Left colon (tissue), 2 donors: Measurements from ENCODE around the gene SPAG17. TPM values are rescaled to one million over a fixed set of nuclear protein-coding genes. Genes with fewer than 3 reads are reported as not detected.
A peak's percentile ranks its signal among the peaks of the same experiment; 100 is the strongest.

Source experiments
- ATAC-seq: fragments of 200-7000 bp; cut with Tn5 transposase; one replicate; pipeline ENCODE4 v1.9.1; 2020; ENCODE audit warnings: mild to moderate bottlenecking, moderate library complexity
- DNase-seq, 2 donors: peaks; one replicate each; pipeline ENCODE4 v3.0.0-alpha.2; 2020
- intact Hi-C, 2 donors: fragments of 100-400 bp; cut with DNase I in 1 of 2; cut with micrococcal nuclease in 1 of 2; formaldehyde crosslinking; loops; one replicate each; pipeline versions ENCODE4 v1.11.2 to v1.14.0; 2022; cut with DNase I, micrococcal nuclease
- total RNA-seq, 2 donors: library from RNA; stranded (reverse); fragmentation: NEBNext Ultra II Directional; extraction: Animal tissue kit (Norgen Biotek cat#: 25700); gene quantifications; one replicate each; pipeline ENCODE4 v1.2.1, GENCODE V29; 2021
- donor health status: DM: no; HTN: no; CAD: no.
- donor health status: DM: yes; HTN: yes; CAD: no.

SPAG17 gene
- total RNA-seq, 2 donors from 2014 or later = not detected

DNA sequence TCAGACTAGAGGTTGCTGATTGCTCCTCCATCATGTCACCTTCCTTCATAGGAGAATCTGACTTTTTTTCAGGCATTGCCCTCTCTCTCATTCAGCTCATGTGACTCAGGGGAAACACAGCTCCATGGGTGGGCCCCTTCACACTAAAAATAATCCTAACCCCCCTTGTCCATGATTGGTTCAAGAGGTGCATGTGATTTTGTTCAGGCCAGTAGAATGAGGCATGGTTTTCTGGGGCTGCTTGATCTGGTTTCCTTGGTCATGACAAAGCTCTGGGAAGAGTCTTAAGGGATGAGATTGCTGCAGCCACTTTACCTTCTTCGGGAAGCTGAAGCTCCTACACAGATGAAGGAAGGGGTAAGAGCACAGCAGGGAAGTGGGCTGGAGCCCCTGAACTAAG is 56.3 kb downstream of the SPAG17 start:
- intact Hi-C loops = no loop called here
- DNase-seq (no peak), ATAC-seq (no peak)

DNA sequence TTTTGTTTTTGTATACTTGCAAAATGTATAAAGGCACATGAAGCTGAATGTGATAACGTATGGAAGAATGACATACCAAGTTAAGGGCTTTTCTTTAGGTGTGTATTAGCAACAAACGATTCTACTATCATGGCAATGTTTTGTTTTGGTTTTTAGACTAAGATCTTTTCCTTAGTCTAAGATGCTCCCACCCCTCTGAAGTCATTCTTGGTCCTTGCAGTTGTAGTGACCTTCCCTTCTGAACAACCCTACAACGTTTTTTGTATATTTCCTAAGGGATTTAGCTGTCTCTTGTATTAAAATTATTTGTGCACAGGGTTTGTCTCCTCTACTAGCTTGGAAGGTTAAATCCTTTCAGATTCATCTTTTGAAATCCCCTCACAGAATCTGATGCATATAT is 61.0 kb downstream of the SPAG17 start:
- no peak for DNase-seq
- intact Hi-C loops = no loop called here
- no peak for ATAC-seq

DNA sequence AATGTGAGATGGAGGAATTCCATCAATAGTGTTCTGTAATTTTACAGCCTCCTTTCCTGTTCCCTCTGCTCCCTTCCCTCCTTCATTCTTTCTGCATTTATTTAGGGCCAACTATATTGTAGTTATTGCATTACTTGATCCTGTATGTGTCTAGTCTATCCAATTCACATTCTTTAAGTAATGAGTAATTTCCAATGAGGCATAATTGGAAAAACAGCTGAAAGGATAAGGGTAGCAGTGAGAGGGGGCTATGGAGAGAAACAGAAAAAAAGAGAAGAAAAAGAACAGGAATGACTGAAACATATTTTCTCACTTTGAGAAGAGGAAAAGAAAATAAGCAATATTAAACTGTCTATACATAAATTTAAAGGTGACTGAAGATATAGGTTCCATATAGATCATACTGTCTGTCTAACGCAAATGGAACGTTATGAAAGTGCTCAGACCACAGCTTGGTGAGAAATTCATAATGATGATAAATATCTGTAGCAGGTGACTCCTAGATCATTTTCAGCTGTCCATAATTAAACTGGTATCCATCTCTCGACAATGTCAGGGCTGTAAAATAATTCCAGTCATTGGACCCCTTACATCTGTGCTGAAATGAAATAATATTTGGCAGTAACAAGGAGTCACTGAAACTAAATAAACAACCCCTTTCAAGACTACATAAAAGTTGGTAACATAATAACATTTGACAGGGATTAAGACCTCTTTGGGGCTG is 61.8 kb downstream of the SPAG17 start:
- DNase-seq (no peak), ATAC-seq (no peak)
- intact Hi-C loops = no loop called here

DNA sequence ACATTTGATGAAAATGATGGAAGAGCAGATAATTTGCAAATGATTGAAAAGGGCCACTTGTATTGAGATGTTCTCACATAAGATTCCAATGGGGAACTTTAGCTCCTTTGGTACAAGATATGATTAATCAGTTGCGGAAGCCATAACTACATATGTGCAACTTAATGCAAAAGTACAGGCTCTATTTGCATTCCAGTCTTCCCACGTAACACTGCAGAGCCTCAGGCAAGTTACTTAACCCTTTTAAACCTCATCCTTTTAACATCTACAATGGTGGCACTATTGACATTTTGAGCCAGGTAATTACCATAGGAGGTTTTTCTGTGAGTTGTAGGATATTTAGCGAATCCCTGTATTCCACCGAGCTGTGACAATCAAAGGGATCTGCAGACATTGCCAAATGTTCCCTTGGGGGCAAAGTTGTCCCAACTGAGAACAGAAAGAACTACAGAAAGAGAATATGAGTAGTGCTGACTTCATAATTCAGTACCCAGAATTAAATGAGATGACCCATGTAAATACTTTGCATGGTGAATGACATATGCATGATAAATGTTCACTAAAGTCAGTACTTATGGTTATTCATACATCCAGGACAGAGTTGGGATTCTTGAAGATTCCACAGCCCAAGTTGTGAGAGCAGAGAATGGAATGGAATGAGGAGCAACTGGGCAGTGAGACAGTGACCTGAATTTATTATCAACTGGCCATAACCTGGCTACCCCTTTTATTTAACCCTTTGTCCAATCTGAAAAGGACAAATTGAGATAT is 62.6 kb downstream of the SPAG17 start:
- no peak for DNase-seq
- ATAC-seq = no peak
- intact Hi-C loops = no loop called here

DNA sequence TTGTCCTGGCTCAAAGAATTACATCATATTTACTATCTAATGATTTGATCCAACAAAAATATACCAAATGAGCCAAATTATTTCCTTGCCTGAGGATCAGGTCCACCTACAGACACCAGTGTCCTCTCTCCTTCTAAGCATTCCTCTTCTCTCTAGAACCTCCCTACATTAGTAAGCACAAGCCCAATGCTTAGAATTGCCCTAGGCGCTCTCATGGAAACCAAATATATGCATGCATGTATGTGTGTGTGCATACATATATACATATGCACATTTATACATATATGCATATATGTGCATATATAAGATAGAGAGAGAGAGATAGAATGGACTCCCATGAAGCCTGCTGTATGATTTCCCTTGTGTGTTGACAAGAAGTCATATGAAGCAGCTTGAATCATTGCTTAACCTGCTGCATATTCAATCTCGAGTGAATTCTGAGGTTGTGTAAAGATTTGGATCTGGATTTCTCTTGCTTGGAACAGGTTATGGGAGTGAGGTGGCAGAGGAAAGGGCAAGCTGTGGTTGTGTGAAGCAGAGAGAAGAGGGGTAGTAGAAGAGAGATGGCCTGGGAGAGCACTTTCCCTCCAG is 66.1 kb downstream of the SPAG17 start:
- ATAC-seq (no peak), DNase-seq (no peak)
- intact Hi-C loops = no loop called here

DNA sequence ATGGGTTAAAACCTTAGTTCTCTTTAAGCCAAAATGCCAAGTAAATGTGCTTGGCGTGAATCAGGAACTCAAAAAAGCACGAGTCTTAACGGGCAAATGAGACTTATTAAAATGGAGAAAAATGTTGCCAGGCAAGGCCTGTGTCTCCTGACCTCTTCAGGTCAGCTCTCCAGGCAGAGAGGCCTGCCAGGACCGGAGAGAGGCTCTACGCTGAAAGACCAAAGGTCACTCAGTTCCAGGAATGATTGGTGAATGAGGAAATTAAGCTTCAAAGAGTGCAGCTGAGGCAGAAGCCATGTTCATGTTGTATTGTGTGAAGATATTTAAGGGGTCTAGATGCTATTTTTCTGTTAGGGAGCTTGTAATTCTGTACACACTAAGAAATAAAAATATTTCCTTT is 66.6 kb downstream of the SPAG17 start:
- ATAC-seq (peak; percentile 97), DNase-seq (peak; percentile 20 to 42)

DNA sequence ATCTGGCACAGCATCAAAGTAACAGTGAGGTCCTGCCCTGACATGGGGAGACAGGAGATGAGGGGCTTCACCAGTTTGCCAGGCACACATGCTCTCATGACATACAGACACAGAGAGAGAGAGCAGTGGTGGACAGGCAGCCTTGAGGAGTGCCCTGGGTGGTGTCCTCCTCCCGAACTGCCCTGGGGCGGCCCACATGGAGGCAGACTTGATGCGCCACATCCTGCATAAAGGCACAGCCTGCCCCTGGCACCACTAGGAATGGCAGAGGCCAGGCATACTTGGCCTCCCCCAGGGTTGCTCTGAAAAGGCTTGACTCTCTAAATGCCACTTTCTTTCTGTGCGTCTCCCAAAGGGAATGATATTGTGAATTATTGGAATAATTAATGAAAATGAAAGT is 67.5 kb downstream of the SPAG17 start:
- intact Hi-C loops = no loop called here
- peak; percentile 19 for ATAC-seq

More for the DNA sequence above, 66.6 kb downstream of the SPAG17 start:
- intact Hi-C loops = no loop called here

DNA sequence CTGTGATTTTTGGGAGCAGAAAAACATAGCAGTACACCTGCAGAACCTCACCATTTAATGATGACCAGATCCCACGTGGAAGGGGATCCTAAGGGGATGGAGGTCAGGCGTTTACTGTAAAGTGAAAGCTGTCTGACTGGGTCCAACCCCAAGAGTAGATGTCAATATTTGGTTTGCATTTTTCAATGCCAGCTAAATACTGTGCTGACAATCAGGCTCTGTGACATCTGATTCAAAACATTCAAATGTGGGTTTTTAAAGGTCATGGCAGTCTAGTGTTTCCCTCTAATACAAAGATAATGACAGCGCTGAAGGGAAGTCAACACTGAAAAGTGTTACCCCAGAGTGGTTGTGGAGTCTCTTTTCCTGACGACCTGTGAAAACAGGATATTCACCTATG is 68.1 kb downstream of the SPAG17 start:
- no peak for DNase-seq
- intact Hi-C loops = no loop called here
- ATAC-seq = peak; percentile 57

More for the DNA sequence above, 67.5 kb downstream of the SPAG17 start:
- DNase-seq = no peak

DNA sequence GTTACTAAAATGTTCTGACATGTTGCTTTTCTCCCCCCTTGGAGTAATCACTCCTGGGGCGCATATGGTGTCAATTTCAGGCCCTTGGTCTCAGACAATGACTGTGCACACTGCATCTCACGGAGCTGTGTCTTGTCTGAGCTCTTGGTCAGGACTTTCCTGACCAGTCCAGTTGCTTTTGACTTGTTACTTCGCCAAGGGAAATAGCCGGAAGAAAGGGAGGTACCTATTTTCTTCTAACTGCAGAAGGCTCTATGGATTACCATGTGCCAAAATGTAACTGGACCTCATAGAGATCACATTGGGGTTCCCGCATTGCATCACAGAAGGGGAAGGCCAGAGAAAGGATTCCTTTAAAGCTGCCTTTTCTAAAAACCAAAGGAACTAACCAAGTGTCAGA is 68.6 kb downstream of the SPAG17 start:
- ATAC-seq = no peak
- intact Hi-C loops = no loop called here
- no peak for DNase-seq

DNA sequence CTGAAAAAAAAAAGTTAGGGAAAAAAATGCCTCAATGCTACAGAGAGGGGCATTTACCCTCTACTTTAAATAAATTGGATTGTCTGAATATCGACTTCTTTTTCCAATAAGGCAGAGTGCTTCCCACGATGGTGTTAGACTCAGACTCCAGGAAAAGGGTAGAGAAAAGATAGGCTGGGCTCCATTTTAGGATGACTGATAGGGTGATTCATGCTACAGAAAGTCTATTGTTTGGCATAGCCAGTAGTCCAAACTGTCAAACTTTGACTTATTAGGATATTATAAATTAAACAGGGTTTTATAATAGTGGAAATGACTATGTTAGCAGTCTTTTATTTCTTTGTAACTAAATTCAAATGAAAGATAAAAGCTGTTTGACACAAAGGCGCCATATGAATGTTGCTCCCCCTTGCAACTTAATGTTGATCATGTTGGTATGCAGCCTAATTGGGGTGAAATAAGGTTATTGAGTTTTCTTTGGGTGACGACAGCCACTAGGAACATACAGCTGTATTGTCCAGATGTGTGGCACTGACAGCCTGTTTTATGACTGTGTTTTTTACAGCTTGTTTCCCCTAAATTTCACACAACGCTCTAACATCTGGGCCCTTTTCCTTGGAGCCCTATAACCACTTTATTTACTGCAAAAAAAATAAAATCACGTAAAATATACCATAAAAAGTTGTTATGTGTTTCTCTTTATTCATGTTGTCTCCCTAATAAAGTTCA is 69.3 kb downstream of the SPAG17 start:
- DNase-seq = no peak
- intact Hi-C loops = no loop called here
- no peak for ATAC-seq

DNA sequence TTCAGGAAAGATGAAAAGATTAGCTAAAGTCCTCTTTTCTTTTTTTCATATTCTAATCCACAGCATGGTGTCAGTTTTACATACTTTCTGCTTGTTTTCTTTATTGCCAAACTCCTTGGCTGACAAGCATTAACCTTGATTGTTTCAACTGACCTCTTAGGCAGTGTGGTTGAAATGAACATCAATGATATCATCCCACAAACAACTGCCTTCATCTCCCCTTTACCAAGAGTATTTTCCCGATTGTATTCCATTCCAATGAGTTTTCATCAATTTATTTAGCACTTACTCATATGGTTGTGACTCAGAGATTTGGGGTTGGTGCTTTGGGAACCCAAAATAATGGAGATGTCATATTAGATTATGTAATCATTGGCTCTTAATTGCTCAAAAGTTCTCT is 71.8 kb downstream of the SPAG17 start:
- intact Hi-C loops = no loop called here
- ATAC-seq (no peak), DNase-seq (no peak)

DNA sequence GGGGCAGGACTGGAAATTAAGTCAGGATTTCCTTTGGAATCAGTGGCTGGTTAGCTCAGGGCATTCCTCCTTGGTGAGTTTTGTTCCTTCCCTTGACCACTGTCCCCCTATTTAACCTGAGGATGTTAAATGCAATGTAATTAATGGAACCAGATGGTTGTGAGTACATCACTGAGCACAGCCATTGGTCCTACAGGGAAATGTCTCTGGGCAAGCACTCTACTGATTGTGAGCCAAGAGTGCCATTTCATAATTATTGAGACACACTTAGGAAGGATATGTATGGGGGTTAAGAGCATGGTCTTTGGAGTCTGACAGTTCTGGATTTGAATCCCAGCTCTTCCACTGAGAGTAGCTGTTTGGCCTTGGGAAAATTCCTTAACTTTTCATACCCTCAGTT is 74.4 kb downstream of the SPAG17 start:
- intact Hi-C loops = no loop called here
- ATAC-seq = no peak
- DNase-seq = no peak

DNA sequence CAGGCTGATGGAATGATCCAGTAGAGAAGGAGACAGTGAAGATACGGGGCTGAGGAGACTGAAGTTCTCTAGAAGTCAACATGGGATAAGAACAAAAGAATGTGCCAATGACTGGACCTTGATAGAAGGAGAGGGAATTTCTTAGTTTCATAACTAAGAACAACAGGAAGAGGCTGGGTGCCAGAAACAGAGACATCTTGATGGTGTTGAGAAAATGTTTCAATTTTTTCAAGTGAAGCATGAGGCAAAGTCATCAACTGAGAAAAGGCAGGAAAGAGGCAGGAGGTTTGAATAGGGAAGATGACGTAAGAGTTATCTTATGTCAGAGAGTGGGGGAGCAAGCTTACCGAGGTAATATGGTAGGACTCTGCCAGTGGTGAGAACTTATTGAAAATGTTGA is 80.1 kb downstream of the SPAG17 start:
- ATAC-seq (no peak), DNase-seq (no peak)
- intact Hi-C loops = no loop called here

DNA sequence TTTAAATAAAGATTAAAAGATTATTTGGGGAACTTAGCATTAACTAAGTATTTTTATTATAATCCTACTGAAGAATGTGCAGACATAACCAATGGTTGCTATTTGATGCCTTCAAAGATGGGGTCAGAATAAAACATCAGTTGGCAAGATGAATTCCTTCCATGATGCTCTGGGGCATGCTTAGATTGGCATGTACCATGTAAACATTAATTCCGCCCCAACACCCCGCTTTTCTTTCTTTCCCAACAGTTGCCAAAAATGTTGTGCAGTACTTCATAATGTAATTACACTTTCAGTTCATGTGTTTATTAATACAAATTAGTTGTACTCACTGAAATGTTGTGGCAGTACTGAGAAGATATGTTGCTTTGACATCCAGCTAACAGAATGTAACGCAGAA is 82.6 kb downstream of the SPAG17 start:
- ATAC-seq = no peak
- DNase-seq = no peak
- intact Hi-C loops = no loop called here

DNA sequence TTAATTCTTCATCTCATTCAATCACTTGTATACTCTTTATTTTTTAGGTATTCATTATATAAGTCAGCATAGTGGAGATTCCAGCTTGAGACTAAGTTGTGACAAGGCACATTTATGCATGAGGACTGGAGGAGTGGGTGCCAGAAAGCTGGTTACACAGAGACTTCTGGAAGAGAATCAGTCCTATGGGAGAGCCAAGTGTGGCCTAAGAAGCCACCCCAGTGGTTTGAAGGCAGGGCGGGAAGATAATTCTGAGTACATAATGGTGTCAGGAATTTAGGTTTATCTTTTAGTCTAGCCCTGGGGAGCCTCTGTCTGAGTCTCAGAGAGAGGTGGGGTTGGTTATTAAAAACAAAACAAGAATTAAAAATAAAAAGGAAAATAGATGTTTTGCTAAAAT is 83.0 kb downstream of the SPAG17 start:
- DNase-seq (no peak), ATAC-seq (no peak)
- intact Hi-C loops = no loop called here

DNA sequence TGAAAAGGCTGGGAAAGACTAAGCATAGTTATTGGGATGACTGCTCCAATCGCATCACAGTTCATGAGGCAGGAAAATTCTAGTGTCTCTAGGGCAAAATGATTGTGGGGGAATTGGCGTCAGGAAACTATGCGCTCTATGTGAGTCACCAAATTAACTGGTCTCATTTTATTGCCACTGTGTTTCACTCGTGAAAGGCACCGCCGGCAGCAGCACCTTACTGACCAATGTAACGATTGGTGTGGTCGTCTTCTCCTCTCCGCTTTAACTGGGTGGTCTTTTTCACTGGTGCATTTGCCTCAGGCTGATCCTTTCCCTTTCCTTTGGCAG is 83.5 kb downstream of the SPAG17 start:
- DNase-seq (no peak), ATAC-seq (peak; percentile 53)
- intact Hi-C loops = no loop called here

DNA sequence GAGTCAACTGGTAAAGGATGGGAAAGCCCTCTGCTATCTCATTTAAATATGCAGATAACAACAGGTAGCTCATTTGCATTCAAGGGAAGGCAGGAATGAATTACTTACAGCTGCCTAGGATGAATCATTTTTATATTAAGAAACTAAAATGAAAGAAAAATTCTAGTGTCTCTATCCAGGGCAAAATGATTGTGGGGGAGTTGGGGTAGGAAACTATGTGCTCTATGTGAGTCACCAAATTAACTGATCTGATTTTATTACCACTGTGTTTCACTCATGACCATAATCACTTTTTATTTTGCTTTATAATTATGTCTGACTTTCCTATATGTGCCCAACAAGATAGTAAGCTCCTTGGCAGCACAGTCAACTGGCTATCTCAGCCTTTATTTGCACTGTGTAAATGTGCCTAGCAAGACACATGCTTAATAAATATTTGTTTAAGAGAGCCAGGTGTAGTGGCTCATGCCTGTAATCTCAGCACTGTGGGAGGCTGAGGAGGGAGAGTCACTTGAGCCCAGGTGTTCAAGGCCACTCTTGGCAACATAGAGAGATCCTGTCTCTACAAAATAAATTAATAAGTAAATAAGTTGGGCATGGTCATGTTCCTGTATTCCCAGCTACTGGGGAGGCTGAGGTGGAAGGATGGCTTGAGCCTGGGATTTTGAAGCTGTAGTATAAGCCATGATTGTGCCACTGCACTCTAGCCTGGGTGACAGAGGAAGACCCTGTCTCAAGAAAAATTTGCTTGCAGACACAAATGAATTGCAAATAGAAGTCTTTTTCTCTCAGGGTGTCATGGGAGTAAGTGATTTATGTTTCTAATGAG is 84.1 kb downstream of the SPAG17 start:
- peak; percentile 96 for ATAC-seq
- DNase-seq = peak; percentile 13 to 30
- intact Hi-C loops = no loop called here

DNA sequence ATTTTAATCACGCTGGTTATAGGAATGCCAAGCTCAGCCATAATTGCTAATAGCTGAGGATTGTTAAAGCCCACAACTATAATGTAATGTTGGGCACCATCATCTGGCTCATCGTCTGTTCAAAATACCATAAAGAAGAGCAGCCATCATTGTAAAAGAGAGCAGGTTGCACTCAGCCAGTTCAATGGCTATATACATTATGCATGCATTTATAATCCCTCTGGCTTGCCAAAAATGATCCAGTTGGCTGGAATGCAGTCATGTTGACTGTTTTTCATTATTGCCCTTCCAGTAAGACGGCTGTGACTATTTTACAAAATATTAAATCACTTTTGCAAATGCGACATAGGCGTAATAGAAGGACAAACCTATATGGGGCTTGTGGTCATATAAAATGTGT is 85.3 kb downstream of the SPAG17 start:
- DNase-seq (no peak), ATAC-seq (no peak)
- intact Hi-C loops = no loop called here
